SIG-M5 treated with dmso at 0.1 percent for 504 hours (cell line): Measurements from ENCODE around the gene ESYT2.

Experiments
- DNase-seq: peaks from one replicate; lab custom pipeline; 2025; ENCODE audit not compliant: unreplicated experiment; lab: John Stamatoyannopoulos, UW

ESYT2 gene

DNA sequence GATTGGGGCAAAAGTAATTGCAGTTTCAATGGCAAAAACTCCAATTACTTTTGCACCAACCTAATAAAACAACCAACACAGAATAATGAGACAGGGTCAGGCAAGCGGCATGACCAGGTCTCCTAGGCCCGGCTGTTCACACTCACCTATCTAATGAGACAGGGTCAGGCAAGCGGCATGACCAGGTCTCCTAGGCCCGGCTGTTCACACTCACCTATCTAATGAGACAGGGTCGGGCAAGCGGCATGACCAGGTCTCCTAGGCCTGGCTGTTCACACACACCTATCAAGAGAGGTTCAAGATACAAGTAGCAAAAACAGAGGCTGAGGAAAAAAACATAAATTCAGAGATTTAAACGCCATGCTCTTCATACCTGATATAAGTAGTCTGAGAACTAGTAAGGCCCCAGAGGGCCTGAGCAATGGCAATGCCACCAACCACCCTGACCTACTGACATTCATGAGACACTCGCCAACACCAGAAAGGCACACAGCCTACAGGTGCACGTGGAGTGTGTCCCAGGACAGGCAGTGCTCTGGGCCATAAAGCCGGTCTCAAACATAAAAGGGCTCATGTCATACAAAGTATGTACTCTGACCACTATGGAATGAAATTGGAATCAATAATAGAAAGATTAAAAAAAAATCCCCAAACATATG, 84.1 kb downstream of the ESYT2 start:
- no peak for DNase-seq

DNA sequence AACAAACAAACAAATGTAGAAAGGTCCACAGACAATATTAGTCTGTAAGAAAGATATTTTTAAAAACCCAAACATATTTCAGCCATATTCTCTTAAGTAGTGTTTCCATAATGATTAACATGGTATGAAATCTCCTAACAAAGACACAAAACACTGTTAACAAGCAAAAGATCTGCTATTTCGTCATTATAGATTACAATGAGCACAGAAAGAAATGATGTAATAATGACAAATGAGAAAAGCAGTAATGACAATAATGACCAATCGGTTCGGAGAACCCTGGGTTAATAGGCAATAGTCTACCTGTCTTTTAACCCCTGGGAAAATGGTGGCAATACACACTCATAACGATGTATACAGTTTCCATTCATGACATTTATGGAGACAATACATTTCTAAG, 85.2 kb downstream of the ESYT2 start:
- DNase-seq = no peak

DNA sequence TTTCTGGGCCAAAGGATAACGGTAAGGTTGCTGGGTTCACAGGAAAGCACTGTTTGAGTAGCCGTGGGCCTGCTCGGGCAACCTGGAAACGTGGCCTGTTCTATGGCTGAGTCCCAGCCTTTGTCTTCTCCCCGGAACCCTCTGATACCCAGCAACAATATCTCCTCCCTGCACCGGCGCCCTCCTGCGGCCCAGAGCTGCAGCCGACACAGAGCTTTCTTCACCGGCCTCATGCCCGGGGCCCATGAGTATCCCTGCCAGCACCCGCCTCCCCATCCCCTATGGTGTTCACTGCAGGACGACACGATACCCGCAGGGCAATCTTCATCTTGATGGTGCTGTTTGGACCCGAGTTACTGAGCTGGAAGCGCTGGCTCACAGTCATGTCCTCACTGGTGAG, 86.1 kb downstream of the ESYT2 start:
- DNase-seq = no peak

DNA sequence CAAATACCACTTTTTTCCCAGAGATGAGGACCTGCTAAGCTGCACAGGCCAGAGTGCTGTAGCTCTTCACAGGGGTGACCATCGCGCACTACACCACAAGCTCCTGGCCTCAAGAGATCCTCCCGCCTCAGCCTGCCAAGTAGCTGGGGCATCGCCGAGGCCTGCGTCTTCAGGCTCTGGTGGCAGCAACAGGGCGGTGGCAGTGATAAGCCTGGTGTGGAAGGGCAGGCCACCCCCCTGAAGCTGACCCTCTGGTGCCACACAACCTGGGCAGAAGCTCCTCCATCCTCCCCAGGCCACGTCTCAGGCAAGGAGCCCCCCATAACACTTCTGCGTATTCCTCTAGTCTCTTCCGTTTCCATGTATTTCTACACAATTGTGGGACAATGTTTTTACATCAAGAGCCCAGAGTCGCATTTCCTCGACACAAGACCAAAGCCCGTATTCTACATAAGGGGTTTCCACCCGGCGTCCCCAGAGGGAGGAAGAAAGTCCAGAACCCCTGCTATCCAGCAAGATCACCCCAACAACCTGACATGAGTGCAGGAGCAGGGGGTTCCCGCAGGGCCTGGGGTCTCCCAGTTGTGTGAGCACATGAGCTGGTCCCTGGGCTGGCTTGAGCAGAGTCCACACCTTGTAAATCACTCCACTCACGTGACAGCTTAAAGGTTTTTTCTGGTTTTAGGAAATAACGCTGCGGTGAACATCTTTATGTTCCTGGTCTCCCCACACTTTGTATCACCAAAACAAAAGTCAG, 87.1 kb downstream of the ESYT2 start:
- DNase-seq = no peak

DNA sequence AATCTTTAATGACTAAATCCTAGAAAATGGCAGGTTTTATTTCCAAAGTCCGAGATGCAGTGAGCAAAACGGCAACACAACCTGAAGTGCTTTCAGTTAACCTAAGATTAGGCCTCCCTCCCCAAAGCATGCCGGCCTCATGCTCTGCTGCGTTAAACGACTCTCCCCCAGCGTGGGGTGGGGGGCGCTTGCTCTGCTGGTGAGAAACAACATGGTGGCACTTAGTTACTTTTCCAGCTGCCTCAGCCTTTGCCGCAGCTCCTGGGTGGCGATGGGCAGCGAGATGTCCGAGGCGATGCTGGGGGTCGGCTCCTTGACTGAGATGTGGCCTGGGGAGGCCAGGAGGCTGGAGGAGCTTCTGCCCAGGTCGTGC, 88.0 kb downstream of the ESYT2 start:
- DNase-seq = no peak

DNA sequence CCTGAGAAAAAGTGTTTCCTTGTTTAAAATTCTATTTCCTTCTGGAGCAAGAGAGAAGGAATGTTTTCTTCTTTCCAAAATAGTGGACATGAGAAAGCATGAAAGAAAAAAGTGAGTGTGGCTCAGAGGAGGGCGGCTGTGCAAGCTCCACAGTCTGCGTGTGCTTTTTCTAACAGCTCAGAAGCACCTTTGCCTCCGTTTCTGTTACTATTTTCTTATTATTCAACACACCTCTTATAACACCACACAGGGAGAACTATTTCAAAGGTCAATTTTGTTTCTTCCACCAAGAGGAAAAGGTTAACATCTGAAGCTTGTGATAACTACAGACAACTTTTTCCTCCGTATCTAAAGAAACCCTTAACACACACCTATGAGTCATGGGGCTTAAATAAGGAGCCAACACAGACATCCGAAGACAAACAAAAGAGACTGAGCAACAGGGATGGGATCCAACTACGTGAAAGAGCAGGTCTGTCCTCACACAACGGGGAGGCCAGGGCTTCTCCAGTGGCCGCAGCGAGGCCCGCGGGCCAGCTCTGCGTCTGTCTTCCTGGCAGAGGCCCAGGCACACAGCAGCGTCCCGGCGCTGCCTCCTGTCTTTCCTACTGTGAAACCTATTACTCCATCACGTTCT, 88.5 kb downstream of the ESYT2 start:
- DNase-seq = no peak

DNA sequence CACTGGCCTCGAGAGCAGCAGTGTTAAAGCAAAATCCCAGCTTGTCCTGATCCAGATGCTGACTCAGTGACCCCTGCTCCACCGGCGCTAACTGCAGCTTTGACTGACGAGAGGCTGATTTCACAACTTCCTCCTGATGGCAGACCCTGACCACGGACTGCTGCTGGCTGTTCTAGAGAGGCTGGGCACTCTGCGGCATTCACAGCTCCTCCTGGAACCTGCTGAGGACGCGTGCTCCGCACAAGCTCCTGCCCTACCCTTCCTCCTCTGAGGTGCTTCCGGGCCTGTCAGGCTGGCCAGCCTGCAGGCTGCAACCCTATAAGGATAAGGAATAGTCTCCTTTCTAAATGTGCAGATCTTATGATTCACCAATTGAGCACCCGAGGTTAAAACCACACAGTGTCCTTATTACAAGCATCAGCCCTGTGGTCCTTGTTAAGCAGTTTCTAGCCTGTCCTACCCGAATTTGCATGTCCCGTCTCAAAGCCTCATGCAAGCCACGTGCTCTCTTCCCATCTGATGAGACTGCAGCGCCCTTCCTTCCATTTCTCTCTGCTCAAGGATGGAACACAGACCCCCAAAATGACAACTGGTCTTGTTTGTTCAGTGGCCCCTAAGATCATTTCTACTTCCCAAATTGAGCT, 89.2 kb downstream of the ESYT2 start:
- DNase-seq = peak; percentile 84

DNA sequence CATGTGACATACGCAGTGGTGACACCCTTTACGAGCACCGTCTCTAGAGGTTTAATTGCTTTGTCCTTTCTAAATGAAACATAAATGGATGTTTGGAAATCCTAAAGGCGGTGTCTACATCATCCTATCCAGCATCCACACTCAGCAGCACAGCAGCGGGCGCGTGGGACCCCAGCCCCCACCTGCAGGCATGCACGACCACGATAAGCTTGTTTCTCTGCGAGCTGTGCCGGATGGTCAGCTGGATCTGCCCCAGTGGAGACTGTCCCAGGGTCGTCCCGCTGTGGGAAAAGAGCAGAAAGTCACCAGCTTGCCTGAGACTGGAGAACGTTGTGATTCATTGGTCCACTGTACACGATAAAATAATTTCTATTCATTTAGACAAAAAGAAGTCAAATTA, 90.5 kb downstream of the ESYT2 start:
- no peak for DNase-seq

DNA sequence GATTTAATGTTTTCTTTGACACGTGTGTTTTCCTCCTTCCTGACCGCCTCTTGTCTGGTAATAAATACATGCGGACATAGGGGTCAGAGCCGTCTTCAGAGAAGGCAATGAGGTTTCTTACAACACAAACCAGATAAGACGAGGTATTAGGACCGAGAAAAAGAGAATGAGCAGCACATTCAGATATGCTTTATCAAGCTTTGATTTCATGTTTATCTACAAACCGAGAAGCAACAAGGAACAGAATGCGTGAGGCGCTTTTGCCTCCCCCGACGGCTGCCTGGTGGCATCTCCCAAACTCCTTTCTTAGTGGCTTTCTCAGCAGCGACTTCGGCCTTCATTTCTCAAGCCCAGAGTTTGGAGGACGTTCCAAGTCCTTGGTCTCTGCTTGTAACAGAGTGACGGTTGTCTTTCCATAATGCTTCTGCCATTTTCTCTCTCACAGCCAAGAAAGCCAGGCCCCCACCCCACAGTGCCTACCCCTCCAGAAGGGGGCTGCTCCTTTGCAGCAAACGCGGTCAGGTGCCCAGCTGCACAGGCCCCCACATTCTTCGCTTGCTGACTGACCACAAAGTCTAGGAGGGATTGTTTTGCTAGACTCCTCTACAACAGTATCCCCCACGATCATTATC, 92.1 kb downstream of the ESYT2 start:
- DNase-seq = no peak

DNA sequence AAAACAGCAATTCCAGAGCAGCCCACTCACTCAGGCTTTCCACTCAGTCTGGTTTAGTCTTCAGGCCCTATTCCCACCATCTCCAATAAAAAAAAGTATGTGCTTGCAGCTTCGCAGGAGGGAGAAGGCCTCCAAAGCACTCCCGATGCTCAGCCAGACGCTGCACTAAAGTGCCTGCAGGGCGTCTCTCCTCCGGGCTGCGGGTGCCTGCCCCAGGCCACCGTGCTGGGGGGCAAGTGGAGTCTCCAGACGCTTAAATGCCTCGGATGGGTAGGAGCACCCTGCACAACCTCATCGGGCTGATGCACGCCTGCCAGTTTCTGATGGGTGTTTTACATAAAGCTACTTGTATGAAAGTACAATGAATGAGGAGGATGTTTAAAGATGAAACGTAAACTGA, 93.4 kb downstream of the ESYT2 start:
- DNase-seq = no peak

DNA sequence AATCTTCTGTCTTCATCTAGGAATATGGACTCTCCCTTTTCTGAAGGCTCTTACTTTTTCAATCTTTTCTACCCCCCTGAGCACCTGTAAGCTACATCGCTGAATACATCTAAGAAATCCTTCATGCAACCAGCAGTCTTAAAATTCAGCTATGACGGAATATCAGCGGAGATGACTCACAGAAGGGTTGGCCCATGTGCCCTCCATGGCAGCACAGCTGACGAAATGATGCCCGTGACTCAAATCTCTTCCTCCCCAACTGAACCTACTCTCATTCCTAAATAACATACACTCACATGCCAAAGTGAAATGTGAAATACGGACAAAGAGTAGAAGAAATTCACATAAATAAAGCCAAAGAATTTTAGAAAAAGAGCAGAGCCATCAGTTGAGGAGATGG, 94.4 kb downstream of the ESYT2 start:
- peak; percentile 40 for DNase-seq

DNA sequence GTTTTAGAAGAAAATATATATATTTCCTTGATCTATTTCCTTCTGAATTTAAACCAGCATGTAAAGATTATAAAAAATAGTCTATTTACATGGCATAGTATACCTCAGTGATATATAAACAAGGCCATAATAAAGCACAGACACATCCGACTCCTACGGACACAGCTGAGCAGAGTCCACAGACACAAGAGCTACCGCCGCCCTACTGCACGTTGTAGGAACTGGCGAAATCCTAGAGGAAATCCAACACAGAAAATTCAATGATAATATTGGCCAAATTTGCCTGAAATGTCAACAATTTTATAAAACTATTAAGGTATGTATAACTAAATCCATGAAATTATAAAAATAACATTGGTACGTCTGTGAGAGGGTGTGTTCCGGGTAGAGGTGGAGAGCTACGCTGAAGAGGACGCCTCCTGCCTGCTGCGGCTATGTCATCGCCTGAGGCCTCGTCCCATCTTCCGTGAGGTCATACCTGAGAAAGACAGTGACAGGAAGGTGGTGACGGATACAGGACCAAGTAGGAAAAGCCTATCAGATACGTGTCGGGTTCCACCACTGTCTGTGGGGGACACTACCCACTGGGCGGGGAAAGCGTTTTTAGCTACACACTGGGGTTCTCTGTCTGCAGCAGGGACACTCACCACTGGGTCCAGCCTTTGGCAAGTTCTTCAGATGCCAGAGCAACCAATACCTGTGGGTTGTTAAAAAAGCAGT, 95.4 kb downstream of the ESYT2 start:
- no peak for DNase-seq

DNA sequence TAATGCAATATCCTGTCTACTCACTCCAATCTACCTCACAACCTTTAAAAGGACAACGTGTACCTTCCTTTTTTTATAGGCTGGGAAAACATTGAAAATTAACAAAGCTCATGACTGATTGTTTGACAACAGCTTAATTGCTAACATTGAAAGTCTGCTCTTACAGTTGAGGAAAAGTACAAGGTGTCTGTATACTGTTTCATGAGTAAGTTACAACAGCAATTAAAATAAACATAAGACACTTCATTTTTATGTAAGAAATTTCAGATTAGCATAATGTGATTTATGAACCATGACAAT, 96.1 kb downstream of the ESYT2 start:
- DNase-seq = no peak

DNA sequence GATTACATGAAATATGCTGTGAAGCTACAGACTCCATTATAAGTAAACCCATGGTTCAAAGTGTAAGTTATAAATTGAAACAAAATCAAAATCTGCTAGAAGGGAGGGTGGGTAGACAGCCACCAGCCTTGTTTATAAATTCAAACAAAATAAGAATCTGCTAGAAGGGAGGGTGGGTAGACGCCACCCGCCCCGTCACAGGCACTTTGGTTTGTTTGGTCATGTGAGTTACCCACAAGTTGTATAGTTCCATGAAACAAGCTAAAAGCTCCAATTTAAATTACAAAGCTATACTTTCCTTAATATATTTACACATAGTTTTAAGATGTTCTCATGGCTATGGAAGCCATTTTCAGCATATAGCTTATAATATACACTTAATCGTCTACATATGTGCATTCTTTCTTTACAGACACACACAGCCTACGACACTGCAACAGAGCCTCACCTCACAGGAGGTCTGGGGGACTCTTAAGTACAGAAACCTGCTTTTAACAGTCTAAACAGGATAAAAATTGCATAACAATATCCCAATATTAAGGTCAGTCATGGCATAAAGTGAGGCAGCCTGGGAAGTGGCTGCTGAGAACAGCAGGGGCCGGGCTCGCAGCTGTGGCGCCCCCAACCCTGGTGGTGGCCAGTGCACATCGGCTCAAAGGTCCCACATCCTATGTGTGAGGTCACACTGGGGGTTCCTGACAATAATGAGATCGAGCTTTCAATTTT, 96.7 kb downstream of the ESYT2 start:
- DNase-seq = no peak

DNA sequence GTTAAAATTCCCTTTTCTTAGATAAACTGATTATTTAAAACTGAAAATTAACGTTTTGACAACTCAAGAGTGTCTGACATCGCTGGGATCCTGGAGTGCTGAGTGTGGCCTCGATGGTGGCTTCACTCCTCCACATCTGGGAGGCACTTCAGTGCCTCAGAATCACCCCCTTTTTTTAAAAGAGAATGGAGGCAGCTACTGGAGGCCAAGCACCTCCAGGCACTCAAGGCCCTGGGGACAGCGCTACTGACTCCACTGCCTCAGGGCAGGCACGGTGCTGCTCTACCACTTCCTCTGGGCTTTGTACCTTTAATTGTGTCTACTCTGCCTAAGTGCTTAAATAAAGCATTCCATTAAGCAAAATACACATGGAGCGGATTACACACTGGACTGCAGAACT, 97.5 kb downstream of the ESYT2 start:
- no peak for DNase-seq

DNA sequence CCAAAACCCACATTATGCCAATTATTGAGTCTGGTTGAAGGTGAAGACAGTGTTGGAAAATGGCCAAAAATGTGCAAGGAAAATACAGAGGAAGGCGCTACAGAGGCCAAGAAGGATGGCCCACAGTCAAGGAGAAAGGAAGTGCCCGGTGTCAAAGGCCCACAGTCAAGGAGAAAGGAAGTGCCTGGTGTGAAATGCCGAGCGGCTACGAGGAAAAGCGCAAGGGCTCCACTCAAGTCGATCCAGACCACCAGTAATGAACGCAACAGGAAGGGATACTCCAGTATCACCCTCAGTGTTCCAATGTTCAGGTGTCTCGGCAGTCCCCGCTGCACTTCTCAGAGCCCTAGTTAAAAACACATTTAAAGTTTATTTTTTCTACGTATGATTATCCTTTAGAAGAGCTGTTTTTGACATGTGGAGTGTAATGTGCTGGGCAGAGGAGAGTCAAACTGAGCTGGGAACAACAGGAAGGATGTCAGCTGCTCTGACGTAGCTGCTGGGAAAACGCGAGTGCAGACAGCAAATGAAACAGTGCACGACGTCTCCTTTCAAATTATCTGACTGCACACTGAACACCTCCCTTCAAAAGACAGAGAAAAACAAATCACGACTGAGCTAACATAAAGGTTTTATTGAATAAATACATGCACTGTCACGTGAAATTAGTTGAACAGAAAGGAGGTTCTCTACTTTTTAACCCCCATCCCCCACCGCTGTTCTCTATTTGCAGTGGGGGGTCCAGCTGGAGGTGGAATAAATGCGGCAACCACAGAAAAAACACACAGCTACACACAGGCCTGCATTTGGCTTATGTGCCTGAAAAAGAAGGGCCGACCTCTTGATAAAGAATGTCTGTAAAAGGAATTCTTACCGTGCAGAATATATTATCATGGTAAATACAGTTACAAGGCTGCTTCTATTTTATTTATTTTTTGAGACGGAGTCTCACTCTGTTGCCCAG, 98.6 kb downstream of the ESYT2 start:
- no peak for DNase-seq

DNA sequence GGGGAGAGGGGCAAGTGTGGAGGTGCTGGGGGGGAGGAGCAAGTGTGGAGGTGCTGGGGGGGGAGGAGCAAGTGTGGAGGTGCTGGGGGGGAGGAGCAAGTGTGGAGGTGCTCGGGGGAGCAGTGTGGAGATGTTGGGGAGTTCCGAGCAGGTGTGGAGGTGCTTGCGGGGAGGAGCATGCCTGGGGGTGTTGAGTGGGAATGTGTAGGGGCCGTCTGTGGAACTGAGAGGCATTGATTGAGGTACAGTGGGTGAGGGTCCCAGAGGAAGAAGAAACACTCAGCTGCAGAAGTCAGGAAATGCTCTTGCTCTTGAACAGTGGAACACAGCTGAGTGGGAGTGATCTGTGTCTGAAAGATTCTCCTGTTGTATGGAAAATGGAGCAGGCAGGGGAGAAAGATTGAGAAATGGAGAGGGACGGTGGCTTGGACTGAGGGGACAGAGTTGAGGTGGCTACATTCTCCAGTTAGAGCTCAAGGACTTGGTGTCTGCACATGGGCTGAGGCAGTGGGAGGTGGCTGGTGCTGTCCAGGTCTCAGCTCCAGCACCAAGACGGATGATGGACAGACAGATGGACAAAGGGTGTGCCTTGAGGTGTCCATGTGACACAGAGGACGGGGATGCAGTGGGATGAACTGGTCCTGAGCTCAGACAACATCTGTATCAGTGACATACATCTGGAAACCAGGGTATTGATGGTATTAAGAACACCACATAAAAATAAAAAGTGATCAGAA, 99.5 kb downstream of the ESYT2 start:
- DNase-seq = no peak

DNA sequence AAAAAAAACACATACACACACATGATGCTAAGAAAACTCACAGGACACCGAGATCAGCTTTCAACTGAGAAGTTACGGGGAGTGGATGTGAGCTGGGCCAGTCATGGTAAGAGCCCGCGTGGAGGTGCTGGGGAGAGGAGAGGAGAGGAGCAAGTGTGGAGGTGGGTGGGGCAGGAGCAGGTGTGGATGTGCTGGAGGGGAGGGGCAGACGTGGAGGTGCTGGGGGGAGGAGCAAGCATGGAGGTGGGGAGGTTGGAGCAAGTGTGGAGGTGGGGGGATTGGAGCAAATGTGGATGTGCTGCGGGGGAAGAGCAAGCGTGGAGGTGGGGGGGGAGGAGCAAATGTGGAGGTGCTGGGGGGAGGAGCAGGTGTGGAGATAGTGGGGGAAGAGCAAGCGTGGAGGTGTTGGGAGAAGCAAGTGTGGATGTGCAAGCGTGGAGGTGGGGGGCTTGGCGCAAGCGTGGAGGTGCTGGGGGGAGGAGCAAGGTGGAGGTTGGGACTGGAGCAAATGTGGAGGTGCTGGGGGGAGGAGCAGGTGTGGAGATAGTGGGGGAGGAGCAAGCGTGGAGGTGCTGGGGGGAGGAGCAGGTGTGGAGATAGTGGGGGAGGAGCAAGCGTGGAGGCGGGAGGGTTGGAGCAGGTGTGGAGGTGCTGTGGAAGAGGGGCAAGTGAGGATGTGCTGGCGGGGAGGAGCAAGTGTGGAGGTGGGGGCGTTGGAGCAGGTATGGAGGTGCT, 100.2 kb downstream of the ESYT2 start:
- no peak for DNase-seq
